ENCODE data around the gene TSTD2.
"Not testable (repeated sequence)": the region's sequence is repeated elsewhere in the genome, so short reads cannot be mapped to it uniquely, and the experiment has no call there.

The TSTD2 gene

GRCh38 chr9:97581590-97581989, 51.6 kb downstream of the TSTD2 start:
- not testable (repeated sequence) for H3K4me3 ChIP-seq (ENCODE audit: low read length); H3K9ac ChIP-seq (ENCODE audit: low read length); H3K4me1 ChIP-seq (ENCODE audit: control insufficient read depth, insufficient read depth, low read length); H3K36me3 ChIP-seq (ENCODE audit: control insufficient read depth, insufficient read depth, low read length, severe bottlenecking); DNase-seq (ENCODE audit: low read depth); H3K9me3 ChIP-seq (ENCODE audit: control insufficient read depth, low read length)
- peaks cover 25% of the 10 kb centered on the region for H3K27me3 ChIP-seq (replicated peaks; ENCODE audit: control insufficient read depth, insufficient read depth, low read length)

DNA sequence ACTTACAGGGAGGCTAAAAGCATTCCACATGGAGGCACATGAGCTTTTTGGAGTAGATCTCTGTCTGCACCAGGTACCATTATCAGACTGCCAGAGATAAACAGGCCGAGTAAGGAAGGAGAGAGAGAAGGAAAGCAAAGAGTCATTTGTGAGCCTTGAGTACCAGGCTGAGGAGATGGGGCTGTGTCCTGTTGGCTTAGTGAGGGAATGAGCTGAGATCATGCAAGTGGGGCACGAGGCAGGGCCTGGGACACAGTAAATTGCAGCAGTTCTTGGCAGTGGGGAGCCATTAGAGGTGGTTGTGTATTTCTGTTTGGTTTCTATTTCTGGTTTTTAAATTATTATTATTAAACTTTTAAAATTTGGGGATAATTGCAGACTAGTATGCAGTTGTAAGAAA, 53.3 kb downstream of the TSTD2 start:
- H3K9me3 ChIP-seq (ENCODE audit: control insufficient read depth, low read length): no peaks in the 10 kb centered on the region
- peaks cover 6% of the 10 kb centered on the region for H3K4me1 ChIP-seq (ENCODE audit: control insufficient read depth, insufficient read depth, low read length)
- no peak overlapping the region for H3K4me3 ChIP-seq (ENCODE audit: low read length)
- DNase-seq (ENCODE audit: low read depth): no peak
- H3K27me3 ChIP-seq (replicated peaks; ENCODE audit: control insufficient read depth, insufficient read depth, low read length): peaks cover 29% of the 10 kb centered on the region
- no peaks in the 10 kb centered on the region for H3K36me3 ChIP-seq (ENCODE audit: control insufficient read depth, insufficient read depth, low read length, severe bottlenecking)
- no peak overlapping the region for H3K9ac ChIP-seq (ENCODE audit: low read length)

DNA sequence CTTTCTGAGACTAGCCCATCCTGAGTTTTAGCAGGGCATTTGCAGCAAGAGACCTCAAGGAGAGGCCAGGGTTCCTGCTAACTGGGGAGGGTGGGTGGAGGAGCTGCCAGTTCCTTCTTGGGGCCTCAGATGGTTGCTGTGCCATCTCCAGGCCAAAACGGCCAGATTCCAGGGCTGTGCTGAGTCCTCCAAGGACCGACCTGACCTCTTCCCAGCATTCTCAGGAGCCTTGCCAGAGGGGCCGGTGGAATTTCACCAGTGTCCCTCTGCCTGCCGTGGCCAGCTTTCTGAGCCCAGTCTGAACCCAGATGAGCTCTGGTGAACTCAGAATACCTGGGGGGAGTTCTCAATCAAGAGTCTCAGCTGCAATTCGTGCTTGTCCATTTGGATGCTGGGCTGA, 54.3 kb downstream of the TSTD2 start:
- no peak for DNase-seq (ENCODE audit: low read depth)
- H3K9me3 ChIP-seq (ENCODE audit: control insufficient read depth, low read length): no peaks in the 10 kb centered on the region
- H3K9ac ChIP-seq (ENCODE audit: low read length): no peak overlapping the region
- H3K4me3 ChIP-seq (ENCODE audit: low read length): no peak overlapping the region
- peaks cover 29% of the 10 kb centered on the region for H3K27me3 ChIP-seq (replicated peaks; ENCODE audit: control insufficient read depth, insufficient read depth, low read length)
- no peaks in the 10 kb centered on the region for H3K36me3 ChIP-seq (ENCODE audit: control insufficient read depth, insufficient read depth, low read length, severe bottlenecking)
- peaks cover 6% of the 10 kb centered on the region for H3K4me1 ChIP-seq (ENCODE audit: control insufficient read depth, insufficient read depth, low read length)

- Histone ChIP-seq H3K36me3 (ENCODE audit: control insufficient read depth, insufficient read depth, low read length, severe bottlenecking) (no peaks in the 10 kb centered on the region), H3K27me3 (replicated peaks; ENCODE audit: control insufficient read depth, insufficient read depth, low read length) (peaks cover 29% of the 10 kb centered on the region), H3K4me1 (ENCODE audit: control insufficient read depth, insufficient read depth, low read length) (peaks cover 6% of the 10 kb centered on the region), H3K4me3 (ENCODE audit: low read length) (no peak overlapping the region), H3K9ac (ENCODE audit: low read length) (no peak overlapping the region), H3K9me3 (ENCODE audit: control insufficient read depth, low read length) (peaks cover 3% of the 10 kb centered on the region)
- no peak for DNase-seq (ENCODE audit: low read depth)
Measured at GRCh38 chr9:97577051-97577450, 56.1 kb downstream of the TSTD2 start.

DNA sequence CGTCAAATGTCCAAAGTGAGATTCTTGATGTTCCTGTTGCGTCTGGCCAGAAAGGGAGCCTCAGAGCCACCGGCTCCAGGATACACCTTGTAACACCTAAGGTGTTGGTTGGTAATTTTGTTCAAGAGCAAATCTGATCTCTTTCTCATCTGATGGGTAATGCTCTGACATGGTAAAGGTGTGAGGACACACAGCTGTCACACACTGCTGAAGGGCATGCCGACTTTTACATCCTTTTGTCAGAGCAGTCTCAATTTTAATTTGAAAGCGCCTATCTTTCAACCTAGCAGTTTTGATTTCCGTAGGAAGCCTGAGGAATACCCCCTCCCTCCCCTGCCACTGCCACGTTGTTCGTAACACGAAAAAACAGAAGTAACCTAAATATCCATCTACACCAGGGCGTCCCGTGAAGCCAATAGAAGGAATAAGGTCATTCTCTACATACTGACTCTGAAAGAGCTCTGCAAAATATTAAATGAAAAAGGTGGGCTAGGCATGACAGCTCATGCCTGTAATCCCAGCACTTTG, 57.4 kb downstream of the TSTD2 start:
- no peak for DNase-seq (ENCODE audit: low read depth)
- Histone ChIP-seq H3K4me1 (ENCODE audit: control insufficient read depth, insufficient read depth, low read length) (peaks cover 11% of the 10 kb centered on the region), H3K27me3 (replicated peaks; ENCODE audit: control insufficient read depth, insufficient read depth, low read length) (peaks cover 29% of the 10 kb centered on the region), H3K9me3 (ENCODE audit: control insufficient read depth, low read length) (peaks cover 3% of the 10 kb centered on the region), H3K36me3 (ENCODE audit: control insufficient read depth, insufficient read depth, low read length, severe bottlenecking) (no peaks in the 10 kb centered on the region), H3K4me3 (ENCODE audit: low read length) (no peak overlapping the region), H3K9ac (ENCODE audit: low read length) (no peak overlapping the region)

- H3K4me3 ChIP-seq (ENCODE audit: low read length); DNase-seq (ENCODE audit: low read depth); H3K9ac ChIP-seq (ENCODE audit: low read length); H3K36me3 ChIP-seq (ENCODE audit: control insufficient read depth, insufficient read depth, low read length, severe bottlenecking); H3K9me3 ChIP-seq (ENCODE audit: control insufficient read depth, low read length): not testable (repeated sequence)
- H3K27me3 ChIP-seq (replicated peaks; ENCODE audit: control insufficient read depth, insufficient read depth, low read length): peaks cover 29% of the 10 kb centered on the region
- peaks cover 12% of the 10 kb centered on the region for H3K4me1 ChIP-seq (ENCODE audit: control insufficient read depth, insufficient read depth, low read length)
Measured at GRCh38 chr9:97574921-97575672, 58.1 kb downstream of the TSTD2 start.

GRCh38 chr9:97574101-97574571, 59.0 kb downstream of the TSTD2 start:
- H3K9me3 ChIP-seq (ENCODE audit: control insufficient read depth, low read length); H3K36me3 ChIP-seq (ENCODE audit: control insufficient read depth, insufficient read depth, low read length, severe bottlenecking); H3K4me1 ChIP-seq (ENCODE audit: control insufficient read depth, insufficient read depth, low read length); DNase-seq (ENCODE audit: low read depth); H3K4me3 ChIP-seq (ENCODE audit: low read length); H3K9ac ChIP-seq (ENCODE audit: low read length): not testable (repeated sequence)
- H3K27me3 ChIP-seq (replicated peaks; ENCODE audit: control insufficient read depth, insufficient read depth, low read length): peaks cover 21% of the 10 kb centered on the region

DNA sequence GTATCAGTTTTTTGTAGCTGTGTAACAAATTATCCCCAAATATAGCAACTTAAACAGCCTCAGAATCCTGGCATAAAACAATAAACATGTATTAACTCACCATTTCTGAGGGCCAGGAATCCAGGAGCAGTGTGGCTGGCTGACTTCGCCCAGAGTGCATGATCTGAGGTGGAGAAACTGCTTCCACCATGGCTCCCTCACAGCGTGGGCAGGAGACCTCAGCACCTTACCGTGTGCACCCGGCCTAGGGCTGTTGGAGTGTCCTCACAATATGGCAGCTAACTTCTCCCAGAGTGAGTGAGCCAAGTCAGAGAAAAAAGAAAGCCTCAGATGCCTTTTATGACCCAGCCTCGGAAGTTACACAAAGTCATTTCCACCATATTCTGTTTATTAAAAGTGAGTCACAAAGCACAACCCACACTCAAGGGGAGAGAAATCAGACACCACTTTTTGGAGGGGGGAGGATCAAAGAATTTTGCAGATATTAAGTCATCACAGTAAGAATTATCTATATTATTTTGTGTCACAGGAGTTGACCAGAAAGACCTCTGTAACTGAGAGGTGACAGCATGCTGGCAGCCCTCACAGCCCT, 59.6 kb downstream of the TSTD2 start:
- no peak for DNase-seq (ENCODE audit: low read depth)
- peaks cover 5% of the 10 kb centered on the region for H3K4me1 ChIP-seq (ENCODE audit: control insufficient read depth, insufficient read depth, low read length)
- H3K4me3 ChIP-seq (ENCODE audit: low read length): no peak overlapping the region
- H3K9ac ChIP-seq (ENCODE audit: low read length): no peak overlapping the region
- peaks cover 17% of the 10 kb centered on the region for H3K27me3 ChIP-seq (replicated peaks; ENCODE audit: control insufficient read depth, insufficient read depth, low read length)
- H3K36me3 ChIP-seq (ENCODE audit: control insufficient read depth, insufficient read depth, low read length, severe bottlenecking): no peaks in the 10 kb centered on the region
- peaks cover 3% of the 10 kb centered on the region for H3K9me3 ChIP-seq (ENCODE audit: control insufficient read depth, low read length)

DNA sequence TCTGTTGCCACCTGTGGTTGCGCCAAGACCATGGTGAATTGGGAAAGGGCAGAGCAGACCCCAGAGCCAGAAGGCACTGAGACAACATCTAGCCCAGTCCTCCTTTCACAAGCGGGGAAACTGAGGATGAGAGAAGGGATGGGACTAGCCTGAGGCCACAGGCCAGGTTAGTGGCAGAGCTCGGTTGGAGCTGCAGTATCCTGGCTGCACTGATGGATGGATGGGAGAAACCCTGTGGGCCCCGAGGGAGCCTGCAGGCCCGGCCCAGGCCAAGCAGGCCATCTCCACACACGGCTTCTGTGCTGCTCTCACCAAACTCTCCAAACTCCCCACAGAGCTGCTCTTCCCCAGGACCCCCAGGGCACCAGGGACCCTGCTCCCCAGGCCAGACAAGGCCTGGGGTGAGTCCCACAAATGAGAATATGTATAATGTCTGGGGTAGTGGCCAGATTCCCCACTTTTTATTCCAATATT, 60.2 kb downstream of the TSTD2 start:
- Histone ChIP-seq H3K36me3 (ENCODE audit: control insufficient read depth, insufficient read depth, low read length, severe bottlenecking) (no peaks in the 10 kb centered on the region), H3K4me1 (ENCODE audit: control insufficient read depth, insufficient read depth, low read length) (peaks cover 5% of the 10 kb centered on the region), H3K9me3 (ENCODE audit: control insufficient read depth, low read length) (peaks cover 3% of the 10 kb centered on the region), H3K27me3 (replicated peaks; ENCODE audit: control insufficient read depth, insufficient read depth, low read length) (peaks cover 20% of the 10 kb centered on the region), H3K9ac (ENCODE audit: low read length) (no peak overlapping the region), H3K4me3 (ENCODE audit: low read length) (no peak overlapping the region)
- DNase-seq (ENCODE audit: low read depth): no peak

DNA sequence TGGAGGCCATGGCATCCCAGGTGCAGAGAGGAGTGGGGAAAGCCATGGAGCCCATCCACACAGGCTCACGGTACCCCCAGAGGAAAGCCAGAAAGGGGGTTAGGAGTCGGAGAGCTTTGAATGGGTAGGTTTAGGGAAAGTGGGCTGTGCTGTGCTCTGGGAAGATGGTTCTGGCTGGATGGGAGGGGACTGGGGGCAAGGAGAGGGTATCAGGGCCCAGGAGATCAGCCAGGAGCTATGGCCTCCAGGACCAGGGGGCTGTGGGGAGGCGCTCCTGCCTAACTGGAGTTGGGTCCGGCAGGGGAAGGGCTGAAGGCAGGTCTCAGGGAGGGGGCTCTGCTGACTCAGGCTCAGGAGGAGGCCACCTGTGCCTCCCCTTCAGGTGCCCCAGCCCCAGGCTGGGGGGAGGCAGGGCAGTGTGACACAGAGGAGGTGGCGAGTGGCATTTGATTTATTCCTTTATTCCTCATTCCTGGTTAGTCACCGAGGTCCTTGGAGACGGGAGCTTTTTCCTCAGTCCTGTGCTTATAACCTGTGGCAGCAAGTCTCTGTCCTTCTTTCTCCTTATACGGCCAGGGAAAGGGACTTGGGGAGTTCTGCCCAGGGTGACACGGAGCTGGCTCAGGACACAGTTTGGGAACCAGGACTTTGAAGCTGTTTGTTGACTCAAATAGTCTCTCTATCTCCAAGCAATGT, 60.8 kb downstream of the TSTD2 start:
- H3K9me3 ChIP-seq (ENCODE audit: control insufficient read depth, low read length): peaks cover 3% of the 10 kb centered on the region
- H3K4me1 ChIP-seq (ENCODE audit: control insufficient read depth, insufficient read depth, low read length): peaks cover 5% of the 10 kb centered on the region
- no peak for DNase-seq (ENCODE audit: low read depth)
- no peaks in the 10 kb centered on the region for H3K36me3 ChIP-seq (ENCODE audit: control insufficient read depth, insufficient read depth, low read length, severe bottlenecking)
- H3K9ac ChIP-seq (ENCODE audit: low read length): no peak overlapping the region
- H3K4me3 ChIP-seq (ENCODE audit: low read length): no peak overlapping the region
- peaks cover 23% of the 10 kb centered on the region for H3K27me3 ChIP-seq (replicated peaks; ENCODE audit: control insufficient read depth, insufficient read depth, low read length)

GRCh38 chr9:97571664-97572063, 61.5 kb downstream of the TSTD2 start:
- no peak for DNase-seq (ENCODE audit: low read depth)
- peaks cover 22% of the 10 kb centered on the region for H3K27me3 ChIP-seq (replicated peaks; ENCODE audit: control insufficient read depth, insufficient read depth, low read length)
- peaks cover 3% of the 10 kb centered on the region for H3K9me3 ChIP-seq (ENCODE audit: control insufficient read depth, low read length)
- H3K4me1 ChIP-seq (ENCODE audit: control insufficient read depth, insufficient read depth, low read length): peaks cover 9% of the 10 kb centered on the region
- no peak overlapping the region for H3K9ac ChIP-seq (ENCODE audit: low read length)
- no peak overlapping the region for H3K4me3 ChIP-seq (ENCODE audit: low read length)
- H3K36me3 ChIP-seq (ENCODE audit: control insufficient read depth, insufficient read depth, low read length, severe bottlenecking): no peaks in the 10 kb centered on the region

All from adipocyte (in vitro differentiated cells).